D341Med (cell line): ENCODE results near the gene SAFB2.

Experiments used
- DNase-seq: peaks from one replicate; pipeline ENCODE4 v3.0.0; 2012; ENCODE audit warnings: low spot score

The SAFB2 gene

GRCh38 chr19:5607318-5608275, 15.0 kb downstream of the SAFB2 start:
- DNase-seq, result no peak

DNA sequence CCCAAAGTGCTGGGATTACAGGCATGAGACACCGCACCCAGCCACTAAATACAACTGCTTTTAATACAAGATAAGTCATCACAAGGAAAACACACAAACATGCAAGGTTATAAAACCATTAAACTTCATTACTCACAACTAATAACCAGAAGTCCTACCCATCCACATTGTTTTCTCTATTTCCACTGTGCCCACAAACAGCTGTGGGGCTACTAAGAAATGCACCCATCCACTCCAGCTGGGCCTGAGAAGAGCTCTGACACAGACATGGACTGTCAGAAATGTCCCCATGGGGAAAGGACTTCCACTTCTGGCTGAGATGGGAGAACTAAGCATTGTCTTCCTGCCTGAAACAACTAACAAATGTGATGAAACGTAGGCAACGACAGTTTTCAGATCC, 17.2 kb downstream of the SAFB2 start:
- DNase-seq, result no peak

GRCh38 chr19:5603626-5604025, 18.9 kb downstream of the SAFB2 start:
- DNase-seq, result no peak

DNA sequence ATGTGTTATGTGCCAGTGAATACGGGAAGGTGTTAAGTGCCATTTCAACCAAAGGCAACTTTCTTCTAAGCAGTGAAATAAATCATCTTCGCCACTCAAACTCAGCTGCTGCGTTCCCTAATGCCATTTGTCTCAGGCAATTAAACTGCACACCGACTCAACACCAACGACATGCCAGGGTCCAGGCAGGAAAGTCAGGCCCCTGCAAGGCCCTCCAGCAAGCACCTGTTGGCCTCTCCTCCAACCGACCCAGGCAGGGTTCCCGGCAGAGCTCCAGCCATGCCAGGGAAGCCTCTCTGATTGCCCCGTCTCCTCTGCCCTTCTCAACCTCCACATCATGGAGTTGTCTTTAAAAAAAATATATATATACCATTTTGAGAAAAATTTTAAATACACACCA, 21.8 kb downstream of the SAFB2 start:
- DNase-seq, result no peak

GRCh38 chr19:5595745-5596144, 26.8 kb downstream of the SAFB2 start:
- no peak for DNase-seq

DNA sequence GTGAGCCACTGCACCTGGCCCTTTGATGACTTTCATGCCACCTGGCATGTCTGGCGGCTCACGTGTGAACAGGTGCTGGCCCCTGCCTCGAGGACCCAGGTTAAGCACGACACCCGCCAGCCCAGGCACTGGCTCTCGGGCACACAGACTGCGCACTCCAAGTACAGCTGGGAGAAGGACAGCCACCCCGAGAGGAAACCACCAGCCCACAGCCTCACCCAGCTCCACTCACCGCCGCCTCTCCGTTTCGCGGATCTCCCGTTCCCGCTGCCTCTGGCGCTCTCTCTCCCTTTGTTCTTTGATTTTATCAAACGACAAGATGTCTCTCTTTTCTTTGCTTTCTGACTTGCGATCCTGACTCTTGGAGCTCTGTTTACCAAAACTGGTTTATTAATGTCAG, 27.4 kb downstream of the SAFB2 start:
- no peak for DNase-seq

DNA sequence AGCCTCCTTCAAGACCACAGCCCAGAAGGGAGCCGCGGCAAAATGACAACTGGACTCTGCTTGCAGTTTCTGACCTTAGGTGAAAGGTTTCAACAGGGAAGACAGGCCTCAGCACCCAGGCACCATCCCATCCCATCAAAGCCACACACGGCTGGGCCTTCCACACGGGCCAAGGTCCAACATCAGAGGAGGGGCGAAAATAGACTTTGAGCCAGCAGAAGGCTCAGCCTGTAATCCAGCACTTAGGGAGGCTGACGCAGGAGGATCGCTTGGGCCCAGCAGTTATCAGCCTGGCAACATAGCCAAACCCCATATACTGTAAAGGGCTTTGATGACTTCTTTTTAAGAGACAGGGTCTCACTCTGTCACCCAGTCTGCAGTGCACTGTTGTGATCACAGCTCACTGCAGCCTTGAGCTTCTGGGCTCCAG, 28.0 kb downstream of the SAFB2 start:
- DNase-seq, result no peak

DNA sequence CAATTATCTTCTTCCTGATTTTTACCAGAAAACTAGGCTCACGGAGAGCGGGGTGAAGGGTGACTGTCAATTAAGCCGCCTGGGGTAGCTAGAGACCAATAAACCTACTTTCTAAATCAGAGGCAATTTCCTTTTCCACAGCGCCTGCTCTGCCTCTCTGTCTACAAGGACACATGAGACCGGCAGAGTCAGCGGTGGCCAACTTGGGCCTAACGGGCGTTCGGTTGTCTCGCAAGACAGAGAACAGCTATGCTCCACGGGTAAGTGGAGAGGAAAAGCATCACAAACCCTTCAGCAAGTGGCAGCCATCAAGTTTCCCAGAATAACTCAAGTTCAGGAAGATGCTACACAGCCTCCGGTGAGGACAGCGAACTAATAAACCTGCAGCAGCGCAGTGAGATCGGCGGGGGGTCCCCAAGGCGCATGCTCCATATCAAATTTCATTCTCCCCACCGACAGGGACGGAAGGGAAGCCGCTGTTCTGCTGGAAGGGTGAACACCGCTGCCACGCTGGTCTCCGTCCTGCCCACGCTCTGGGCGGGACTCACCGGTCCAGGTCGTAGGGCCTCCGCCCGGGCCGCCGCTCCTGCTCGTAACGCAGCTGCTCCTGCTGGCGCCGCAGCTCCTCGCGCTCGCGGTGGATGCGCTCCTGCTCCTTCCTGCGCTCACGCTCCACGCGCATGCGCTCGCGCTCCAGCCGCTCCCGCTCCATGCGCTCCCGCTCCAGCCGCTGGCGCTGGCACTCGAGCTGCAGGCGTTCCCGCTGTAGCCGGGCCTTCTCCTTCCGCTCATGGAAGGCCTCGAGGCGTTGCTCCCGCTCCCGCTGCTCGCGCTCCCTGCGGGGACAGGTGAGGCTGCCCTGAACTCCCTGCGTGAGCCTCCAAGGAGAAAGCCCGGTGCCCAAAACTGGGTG, 29.0 kb downstream of the SAFB2 start:
- no peak for DNase-seq

- no peak for DNase-seq
Measured at GRCh38 chr19:5592531-5593342, 29.8 kb downstream of the SAFB2 start.

- no peak for DNase-seq
Measured at GRCh38 chr19:5591476-5591875, 31.1 kb downstream of the SAFB2 start.

DNA sequence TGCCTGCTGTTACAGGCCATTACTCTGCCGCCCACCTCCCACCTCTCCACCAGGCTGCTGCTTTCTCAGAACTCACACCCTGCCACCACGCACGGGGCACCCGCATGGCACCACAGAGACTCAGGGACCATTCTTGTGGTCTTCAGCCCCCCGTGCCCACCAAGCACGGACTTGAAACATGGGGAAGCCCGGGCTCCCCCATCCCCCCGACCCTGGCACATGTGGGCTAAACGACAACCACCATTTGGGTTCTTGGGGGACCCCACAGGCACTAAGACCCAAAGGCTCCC, 31.8 kb downstream of the SAFB2 start:
- no peak for DNase-seq

DNA sequence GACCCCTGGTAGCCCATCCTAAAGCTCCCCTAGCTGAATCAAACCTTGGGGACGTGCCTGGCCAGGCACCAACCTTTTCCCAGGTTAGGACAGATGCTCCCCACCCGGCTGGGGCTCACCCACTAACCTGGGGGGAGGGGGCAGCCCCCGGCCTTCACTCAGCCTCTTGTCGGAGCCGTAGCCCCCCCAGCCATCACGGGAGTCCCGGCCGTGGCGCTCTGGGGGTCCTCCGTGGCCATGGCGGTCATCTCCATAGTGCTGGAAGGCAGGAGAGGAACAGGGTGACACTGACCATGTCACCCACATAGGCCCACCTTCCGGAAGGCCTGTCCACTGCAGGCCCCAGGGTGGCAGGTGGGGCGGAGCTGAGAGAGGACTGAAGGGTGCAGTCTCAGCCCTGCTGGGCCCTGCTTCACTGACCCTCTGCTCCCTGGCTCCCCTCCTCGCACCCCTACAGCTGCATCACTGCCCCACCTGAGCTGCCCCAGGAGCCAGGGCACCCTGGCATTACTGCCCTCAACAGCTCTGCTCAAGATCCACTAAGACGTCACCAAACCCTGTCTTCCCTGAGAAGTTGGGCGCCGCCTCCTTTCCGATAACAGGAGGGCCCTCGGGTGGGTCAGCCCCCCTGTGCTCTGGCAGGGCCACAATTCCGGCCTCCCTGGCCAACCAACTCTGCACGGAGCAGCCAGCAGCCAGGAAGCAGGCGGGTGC, 32.3 kb downstream of the SAFB2 start:
- DNase-seq, result no peak

DNA sequence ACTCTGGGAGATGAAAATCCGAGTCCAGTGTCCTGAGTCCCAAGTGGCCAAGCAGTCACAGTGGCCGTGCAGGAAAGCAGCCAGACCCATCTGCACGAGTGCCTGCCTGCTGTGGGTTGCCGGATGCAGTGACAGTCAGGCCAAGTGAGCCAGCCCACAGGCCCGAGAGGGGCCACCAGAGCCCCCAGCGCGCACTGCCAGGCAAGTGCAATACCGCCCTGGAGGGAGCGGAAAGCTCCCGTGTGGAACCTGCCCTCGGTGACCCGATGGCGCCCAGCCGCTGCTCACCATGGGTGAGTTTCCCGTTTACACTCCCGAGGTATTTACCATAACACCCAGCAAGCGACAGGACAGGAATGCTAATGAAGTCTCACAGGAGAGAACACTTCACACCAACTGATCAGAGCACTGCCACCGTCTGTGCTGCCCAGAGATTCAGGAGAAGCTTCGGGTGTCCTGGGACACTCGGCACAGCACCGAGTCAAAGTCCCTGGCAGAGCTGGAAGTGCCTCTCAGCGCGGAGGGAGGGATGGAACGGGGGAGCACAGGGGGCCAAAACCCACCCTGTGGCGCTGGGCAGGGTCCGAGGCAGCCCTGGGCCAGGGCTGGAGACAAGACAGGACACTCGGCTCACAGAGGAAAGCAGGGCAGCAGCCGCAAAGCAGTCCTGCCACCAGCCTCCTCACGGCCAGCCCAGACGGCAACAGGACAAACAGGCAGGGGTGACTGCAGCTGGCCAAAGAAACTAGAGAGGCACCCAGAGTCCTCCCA, 33.5 kb downstream of the SAFB2 start:
- no peak for DNase-seq

DNA sequence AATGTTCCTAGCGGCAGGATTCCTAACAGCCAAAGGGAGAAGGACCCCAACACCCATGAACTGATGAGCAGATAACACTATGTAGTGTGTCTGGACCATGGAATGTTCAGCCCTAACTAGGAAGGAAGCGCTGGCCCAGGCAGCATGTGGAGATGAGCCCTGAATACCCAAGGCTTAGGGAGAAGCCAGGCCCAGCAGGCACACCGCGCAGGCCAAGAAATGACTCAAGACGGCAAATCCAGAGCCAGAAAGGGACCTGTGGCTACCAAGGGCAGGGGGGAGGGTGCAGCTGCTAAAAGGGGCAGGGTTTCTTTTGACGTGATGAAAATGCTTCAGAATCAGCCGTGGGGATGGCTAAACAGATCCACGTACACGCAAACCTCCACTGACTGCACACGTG, 34.1 kb downstream of the SAFB2 start:
- DNase-seq, result no peak

DNA sequence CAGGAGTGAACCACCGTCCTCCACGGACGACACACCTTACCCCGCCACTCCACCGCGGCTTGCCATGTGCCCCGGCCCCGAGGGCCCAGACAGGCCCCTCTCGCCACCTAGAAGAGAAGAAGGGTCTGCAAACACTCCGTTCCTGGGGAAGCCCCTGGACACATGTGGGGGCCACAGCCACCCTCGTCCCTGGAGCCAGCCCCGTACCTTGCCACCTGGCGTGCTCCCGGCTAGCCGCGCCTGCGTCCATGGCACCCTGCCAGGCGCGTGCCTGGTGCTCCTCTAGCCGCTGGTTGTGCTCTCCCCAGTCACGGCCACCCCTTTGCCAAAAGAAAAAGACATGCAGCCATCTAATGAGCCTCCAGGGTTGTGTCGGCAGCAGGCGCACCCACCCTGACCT, 34.9 kb downstream of the SAFB2 start:
- DNase-seq, result no peak

DNA sequence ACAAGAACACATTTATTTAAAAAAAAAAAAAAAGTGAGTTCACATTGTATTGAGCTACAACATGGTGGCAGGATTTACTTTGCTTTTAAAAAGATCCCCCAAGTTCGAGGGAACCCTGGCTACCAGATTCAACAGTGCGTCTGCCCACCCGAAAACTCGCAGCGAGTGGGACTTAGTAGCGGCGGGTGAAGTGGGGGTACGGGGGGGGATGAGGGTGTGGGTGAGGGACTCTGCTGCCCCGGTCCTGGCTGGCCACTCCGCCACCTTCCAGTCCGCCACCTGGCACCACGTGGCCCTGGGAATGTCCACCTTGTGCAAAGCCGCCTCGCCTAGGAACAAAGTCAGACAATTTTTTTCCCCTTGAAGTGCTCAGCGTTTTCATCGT, 35.5 kb downstream of the SAFB2 start:
- DNase-seq, result no peak

DNA sequence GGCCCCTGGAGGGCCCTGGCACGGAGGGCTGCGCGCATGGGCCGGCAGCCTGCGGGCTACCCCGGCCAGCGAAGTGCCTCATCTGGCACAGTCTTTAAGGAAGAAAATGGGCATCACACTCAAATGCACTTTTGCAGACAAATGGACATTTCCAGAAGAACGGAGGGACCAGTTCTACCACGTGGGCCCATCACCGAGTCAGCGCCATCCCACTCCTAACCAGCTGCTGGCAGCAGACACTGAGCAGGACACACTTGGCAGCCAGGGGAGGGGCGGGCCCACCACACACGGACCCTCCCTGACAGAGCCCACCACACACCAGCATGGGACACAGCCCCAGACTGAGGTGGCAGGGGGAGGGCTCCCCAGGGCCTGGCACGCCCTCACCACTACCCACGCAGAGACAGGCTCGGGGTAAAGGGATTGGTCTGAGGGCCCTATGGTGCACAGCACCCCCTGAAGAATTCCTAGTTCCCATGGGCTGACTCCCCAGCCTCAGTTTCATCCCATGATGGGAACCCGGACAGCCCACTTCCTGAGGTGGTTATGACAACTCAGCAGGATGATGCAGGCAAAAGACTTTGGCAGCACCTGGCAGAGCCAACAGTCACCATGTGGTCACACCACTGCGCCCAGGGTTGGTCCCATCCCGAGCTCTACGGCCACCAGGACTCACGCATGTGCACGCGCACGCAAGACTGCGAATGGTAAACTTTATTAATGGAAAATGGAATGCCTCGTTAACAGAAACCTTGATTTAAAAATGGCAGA, 36.1 kb downstream of the SAFB2 start:
- no peak for DNase-seq

- no peak for DNase-seq
Measured at GRCh38 chr19:5585461-5586299, 36.9 kb downstream of the SAFB2 start.

DNA sequence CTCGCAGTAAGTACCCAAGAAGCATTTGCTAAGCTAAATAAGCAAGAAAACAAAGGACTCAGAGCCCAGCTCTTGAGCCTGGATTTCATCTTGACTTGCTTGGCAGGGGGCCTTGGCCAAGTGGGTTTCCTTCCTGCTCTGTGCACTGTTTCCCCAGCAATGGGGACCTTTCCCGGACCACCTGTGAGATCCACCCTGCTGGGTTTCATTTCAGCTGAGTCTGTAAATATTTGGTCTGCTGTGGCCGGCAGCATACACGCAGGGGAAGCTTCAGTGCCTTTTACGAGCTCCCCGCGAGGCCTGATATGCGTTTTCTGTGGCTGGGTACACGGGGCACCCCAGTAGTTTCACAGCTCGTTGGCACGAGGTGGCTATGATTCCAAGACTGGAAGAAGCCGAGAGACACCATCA, 42.4 kb downstream of the SAFB2 start:
- no peak for DNase-seq
